HEK293 (cell line): ENCODE measurements around the gene S1PR3.

Experiments used
- CTCF ChIA-PET: fragments of 350-600 bp; formaldehyde crosslinking; extraction: SDS; loops from one replicate; lab custom pipeline; 2021; ENCODE audit warnings: antibody characterized with exemption; lab: Yijun Ruan, JAX
- POLR2A ChIA-PET: fragments of 300-600 bp; formaldehyde crosslinking; extraction: SDS; loops from one replicate; lab custom pipeline; 2020; ENCODE audit warnings: antibody characterized with exemption, inconsistent platforms; lab: Yijun Ruan, JAX
- H3K27ac ChIP-seq: fragments of 200-500 bp; sonication (Bioruptor generic); 2 replicates; pipeline ENCODE4 v1.5.1; 2014; ENCODE audit warnings: low read depth, low read length, control low read depth, inconsistent platforms; ENCODE audit errors: extremely low read depth
- H3K36me3 ChIP-seq, 2 experiments: fragments of 200-500 bp in 1 of 2; sonication (Bioruptor generic) in 1 of 2; 1 replicate in 1 of 2; 2 replicates in 1 of 2; pipeline ENCODE4 v1.5.1; 2014 to 2017; ENCODE audit warnings: inconsistent platforms in 2 of 2, low read length in 2 of 2; ENCODE audit not compliant: control insufficient read depth in 2 of 2, insufficient read depth in 1 of 2
- H3K4me1 ChIP-seq: fragments of 200-500 bp; sonication (Bioruptor generic); 2 replicates; pipeline ENCODE4 v1.5.1; 2014; ENCODE audit warnings: mild to moderate bottlenecking, low read length, inconsistent platforms; ENCODE audit not compliant: control insufficient read depth, insufficient read depth
- H3K4me3 ChIP-seq: 2 replicates; pipeline ENCODE4 v1.5.1; 2011; ENCODE audit warnings: low read depth, mild to moderate bottlenecking, control low read depth, low read length, moderate library complexity
- H3K9me3 ChIP-seq: fragments of 200-500 bp; sonication (Bioruptor generic); 2 replicates; pipeline ENCODE4 v1.5.1; 2014; ENCODE audit warnings: low read depth, low read length, inconsistent platforms; ENCODE audit not compliant: control insufficient read depth, insufficient read depth
- KLF10 ChIP-seq: fragments of 450-650 bp; IDR thresholded peaks from 2 replicates; pipeline ENCODE4 v1.5.1; 2018; ENCODE audit warnings: missing biosample characterization, mild to moderate bottlenecking, missing genetic modification characterization
- REPIN1 ChIP-seq: fragments of 450-650 bp; formaldehyde crosslinking; IDR thresholded peaks from 2 replicates; pipeline ENCODE4 v1.5.1; 2017; ENCODE audit warnings: missing biosample characterization, missing genetic modification characterization, low read depth
- ZBTB8A ChIP-seq: fragments of 450-650 bp; formaldehyde crosslinking; IDR thresholded peaks from 2 replicates; pipeline ENCODE4 v1.5.1; 2016; ENCODE audit warnings: missing biosample characterization, missing genetic modification characterization
- ZFP37 ChIP-seq: fragments of 450-650 bp; formaldehyde crosslinking; IDR thresholded peaks from 2 replicates; pipeline ENCODE4 v1.5.1; 2016; ENCODE audit warnings: missing biosample characterization, missing genetic modification characterization
- ZNF132 ChIP-seq: fragments of 450-650 bp; formaldehyde crosslinking; IDR thresholded peaks from 2 replicates; pipeline ENCODE4 v1.5.1; 2017; ENCODE audit warnings: missing biosample characterization, missing genetic modification characterization, borderline replicate concordance
- ZNF274 ChIP-seq, 2 experiments: fragments of 200-500 bp in 1 of 2; fragments of 450-650 bp in 1 of 2; sonication (Bioruptor generic) in 1 of 2; formaldehyde crosslinking in 1 of 2; IDR thresholded peaks; 2 replicates each; pipeline versions ENCODE4 v1.5.1 to v1.6.1; 2014 to 2016; ENCODE audit warnings: borderline replicate concordance in 1 of 2, inconsistent platforms in 1 of 2, low read length in 1 of 2, missing biosample characterization in 1 of 2, missing genetic modification characterization in 1 of 2
- ZNF404 ChIP-seq: fragments of 450-650 bp; formaldehyde crosslinking; IDR thresholded peaks from 2 replicates; pipeline ENCODE4 v1.5.1; 2017; ENCODE audit warnings: missing biosample characterization, missing genetic modification characterization
- ZNF416 ChIP-seq: fragments of 450-650 bp; formaldehyde crosslinking; IDR thresholded peaks from 2 replicates; pipeline ENCODE4 v1.5.1; 2016; ENCODE audit warnings: missing biosample characterization, missing genetic modification characterization
- ZNF548 ChIP-seq: fragments of 450-650 bp; formaldehyde crosslinking; IDR thresholded peaks from 2 replicates; pipeline ENCODE4 v1.5.1; 2016; ENCODE audit warnings: missing biosample characterization, missing genetic modification characterization
- ZNF629 ChIP-seq: fragments of 450-650 bp; formaldehyde crosslinking; IDR thresholded peaks from 2 replicates; pipeline ENCODE4 v1.5.1; 2017; ENCODE audit warnings: missing biosample characterization, missing genetic modification characterization
- ZNF776 ChIP-seq: fragments of 450-650 bp; formaldehyde crosslinking; IDR thresholded peaks from 2 replicates; pipeline ENCODE4 v1.5.0; 2017; ENCODE audit warnings: missing biosample characterization, missing genetic modification characterization, borderline replicate concordance
- ZNF791 ChIP-seq: fragments of 450-650 bp; formaldehyde crosslinking; IDR thresholded peaks from 2 replicates; pipeline ENCODE4 v1.5.1; 2016; ENCODE audit warnings: missing biosample characterization, missing genetic modification characterization
- ZSCAN23 ChIP-seq: fragments of 450-650 bp; formaldehyde crosslinking; IDR thresholded peaks from 2 replicates; pipeline ENCODE4 v1.5.1; 2016; ENCODE audit warnings: missing biosample characterization, missing genetic modification characterization
- TF ChIP-seq, protein P1 (sequence below): fragments of 450-650 bp; formaldehyde crosslinking; IDR thresholded peaks from 2 replicates; pipeline ENCODE4 v1.5.1; 2016; ENCODE audit warnings: missing biosample characterization, missing genetic modification characterization
- TF ChIP-seq, protein P2 (sequence below): fragments of 450-650 bp; formaldehyde crosslinking; IDR thresholded peaks from 2 replicates; pipeline ENCODE4 v1.5.1; 2016; ENCODE audit warnings: missing biosample characterization, missing genetic modification characterization
- TF ChIP-seq, protein P3 (sequence below): fragments of 450-650 bp; formaldehyde crosslinking; IDR thresholded peaks from 2 replicates; pipeline ENCODE4 v1.5.1; 2016; ENCODE audit warnings: missing biosample characterization, missing genetic modification characterization
- TF ChIP-seq, protein P4 (sequence below): fragments of 450-650 bp; formaldehyde crosslinking; conservative IDR thresholded peaks from 2 replicates; pipeline ENCODE4 v1.5.1; 2016; ENCODE audit warnings: low read depth, missing biosample characterization, missing genetic modification characterization

Gene S1PR3

DNA sequence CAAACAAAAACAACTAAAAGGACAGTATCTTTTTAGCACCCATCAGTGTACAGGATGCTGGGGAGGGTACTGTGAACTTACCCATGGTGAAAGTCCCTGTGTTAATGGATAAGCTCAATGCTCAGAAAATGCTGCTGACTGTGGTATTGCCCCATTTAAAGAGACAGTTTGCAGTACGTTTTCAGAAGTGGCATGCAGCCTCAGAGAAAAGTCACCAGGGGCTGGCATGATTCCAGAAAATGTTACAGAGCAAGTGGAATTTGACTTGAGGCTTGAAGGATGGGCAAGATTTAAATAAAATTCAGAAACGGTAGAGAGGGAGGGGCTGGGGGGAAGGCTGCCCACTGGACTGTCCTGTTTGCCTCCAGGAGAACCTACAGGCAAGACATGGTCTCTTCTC is 7.2 kb downstream of the S1PR3 start:
- ChIA-PET POLR2A (no interaction called here), CTCF (interaction anchor here (0.6 to 1.5 kb wide), 2 partner anchors 112 to 338 kb away, joined by 3 to 4 read pairs; no protein-coding TSS in a partner anchor)
- Histone ChIP-seq H3K27ac (no peak overlapping the region), H3K36me3 (peaks cover 0 to 34% of the 10 kb centered on the region in 2 experiments; a peak in 1 of 3 replicates), H3K4me3 (no peak overlapping the region), H3K9me3 (no peaks in the 10 kb centered on the region), H3K4me1 (no peaks in the 10 kb centered on the region)
- TF ChIP-seq, protein P1, sequence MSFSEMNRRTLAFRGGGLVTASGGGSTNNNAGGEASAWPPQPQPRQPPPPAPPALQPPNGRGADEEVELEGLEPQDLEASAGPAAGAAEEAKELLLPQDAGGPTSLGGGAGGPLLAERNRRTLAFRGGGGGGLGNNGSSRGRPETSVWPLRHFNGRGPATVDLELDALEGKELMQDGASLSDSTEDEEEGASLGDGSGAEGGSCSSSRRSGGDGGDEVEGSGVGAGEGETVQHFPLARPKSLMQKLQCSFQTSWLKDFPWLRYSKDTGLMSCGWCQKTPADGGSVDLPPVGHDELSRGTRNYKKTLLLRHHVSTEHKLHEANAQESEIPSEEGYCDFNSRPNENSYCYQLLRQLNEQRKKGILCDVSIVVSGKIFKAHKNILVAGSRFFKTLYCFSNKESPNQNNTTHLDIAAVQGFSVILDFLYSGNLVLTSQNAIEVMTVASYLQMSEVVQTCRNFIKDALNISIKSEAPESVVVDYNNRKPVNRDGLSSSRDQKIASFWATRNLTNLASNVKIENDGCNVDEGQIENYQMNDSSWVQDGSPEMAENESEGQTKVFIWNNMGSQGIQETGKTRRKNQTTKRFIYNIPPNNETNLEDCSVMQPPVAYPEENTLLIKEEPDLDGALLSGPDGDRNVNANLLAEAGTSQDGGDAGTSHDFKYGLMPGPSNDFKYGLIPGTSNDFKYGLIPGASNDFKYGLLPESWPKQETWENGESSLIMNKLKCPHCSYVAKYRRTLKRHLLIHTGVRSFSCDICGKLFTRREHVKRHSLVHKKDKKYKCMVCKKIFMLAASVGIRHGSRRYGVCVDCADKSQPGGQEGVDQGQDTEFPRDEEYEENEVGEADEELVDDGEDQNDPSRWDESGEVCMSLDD (tag by site-specific recombination), result no peak
- TF ChIP-seq, protein P2, sequence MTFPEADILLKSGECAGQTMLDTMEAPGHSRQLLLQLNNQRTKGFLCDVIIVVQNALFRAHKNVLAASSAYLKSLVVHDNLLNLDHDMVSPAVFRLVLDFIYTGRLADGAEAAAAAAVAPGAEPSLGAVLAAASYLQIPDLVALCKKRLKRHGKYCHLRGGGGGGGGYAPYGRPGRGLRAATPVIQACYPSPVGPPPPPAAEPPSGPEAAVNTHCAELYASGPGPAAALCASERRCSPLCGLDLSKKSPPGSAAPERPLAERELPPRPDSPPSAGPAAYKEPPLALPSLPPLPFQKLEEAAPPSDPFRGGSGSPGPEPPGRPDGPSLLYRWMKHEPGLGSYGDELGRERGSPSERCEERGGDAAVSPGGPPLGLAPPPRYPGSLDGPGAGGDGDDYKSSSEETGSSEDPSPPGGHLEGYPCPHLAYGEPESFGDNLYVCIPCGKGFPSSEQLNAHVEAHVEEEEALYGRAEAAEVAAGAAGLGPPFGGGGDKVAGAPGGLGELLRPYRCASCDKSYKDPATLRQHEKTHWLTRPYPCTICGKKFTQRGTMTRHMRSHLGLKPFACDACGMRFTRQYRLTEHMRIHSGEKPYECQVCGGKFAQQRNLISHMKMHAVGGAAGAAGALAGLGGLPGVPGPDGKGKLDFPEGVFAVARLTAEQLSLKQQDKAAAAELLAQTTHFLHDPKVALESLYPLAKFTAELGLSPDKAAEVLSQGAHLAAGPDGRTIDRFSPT, result no peak
- TF ChIP-seq, protein P3, sequence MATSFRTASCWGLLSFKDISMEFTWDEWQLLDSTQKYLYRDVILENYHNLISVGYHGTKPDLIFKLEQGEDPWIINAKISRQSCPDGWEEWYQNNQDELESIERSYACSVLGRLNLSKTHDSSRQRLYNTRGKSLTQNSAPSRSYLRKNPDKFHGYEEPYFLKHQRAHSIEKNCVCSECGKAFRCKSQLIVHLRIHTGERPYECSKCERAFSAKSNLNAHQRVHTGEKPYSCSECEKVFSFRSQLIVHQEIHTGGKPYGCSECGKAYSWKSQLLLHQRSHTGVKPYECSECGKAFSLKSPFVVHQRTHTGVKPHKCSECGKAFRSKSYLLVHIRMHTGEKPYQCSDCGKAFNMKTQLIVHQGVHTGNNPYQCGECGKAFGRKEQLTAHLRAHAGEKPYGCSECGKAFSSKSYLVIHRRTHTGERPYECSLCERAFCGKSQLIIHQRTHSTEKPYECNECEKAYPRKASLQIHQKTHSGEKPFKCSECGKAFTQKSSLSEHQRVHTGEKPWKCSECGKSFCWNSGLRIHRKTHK (tag by site-specific recombination), result no peak
- TF ChIP-seq REPIN1, result no peak
- TF ChIP-seq KLF10 (tag by site-specific recombination), result no peak
- TF ChIP-seq ZNF791, result no peak
- no peak for TF ChIP-seq ZNF132
- no peak for TF ChIP-seq ZBTB8A
- no peak for TF ChIP-seq ZSCAN23 (tag by site-specific recombination)
- no peak for TF ChIP-seq ZNF404 (tag by site-specific recombination)
- no peak for TF ChIP-seq ZNF548 (tag by site-specific recombination)
- TF ChIP-seq, protein P4, sequence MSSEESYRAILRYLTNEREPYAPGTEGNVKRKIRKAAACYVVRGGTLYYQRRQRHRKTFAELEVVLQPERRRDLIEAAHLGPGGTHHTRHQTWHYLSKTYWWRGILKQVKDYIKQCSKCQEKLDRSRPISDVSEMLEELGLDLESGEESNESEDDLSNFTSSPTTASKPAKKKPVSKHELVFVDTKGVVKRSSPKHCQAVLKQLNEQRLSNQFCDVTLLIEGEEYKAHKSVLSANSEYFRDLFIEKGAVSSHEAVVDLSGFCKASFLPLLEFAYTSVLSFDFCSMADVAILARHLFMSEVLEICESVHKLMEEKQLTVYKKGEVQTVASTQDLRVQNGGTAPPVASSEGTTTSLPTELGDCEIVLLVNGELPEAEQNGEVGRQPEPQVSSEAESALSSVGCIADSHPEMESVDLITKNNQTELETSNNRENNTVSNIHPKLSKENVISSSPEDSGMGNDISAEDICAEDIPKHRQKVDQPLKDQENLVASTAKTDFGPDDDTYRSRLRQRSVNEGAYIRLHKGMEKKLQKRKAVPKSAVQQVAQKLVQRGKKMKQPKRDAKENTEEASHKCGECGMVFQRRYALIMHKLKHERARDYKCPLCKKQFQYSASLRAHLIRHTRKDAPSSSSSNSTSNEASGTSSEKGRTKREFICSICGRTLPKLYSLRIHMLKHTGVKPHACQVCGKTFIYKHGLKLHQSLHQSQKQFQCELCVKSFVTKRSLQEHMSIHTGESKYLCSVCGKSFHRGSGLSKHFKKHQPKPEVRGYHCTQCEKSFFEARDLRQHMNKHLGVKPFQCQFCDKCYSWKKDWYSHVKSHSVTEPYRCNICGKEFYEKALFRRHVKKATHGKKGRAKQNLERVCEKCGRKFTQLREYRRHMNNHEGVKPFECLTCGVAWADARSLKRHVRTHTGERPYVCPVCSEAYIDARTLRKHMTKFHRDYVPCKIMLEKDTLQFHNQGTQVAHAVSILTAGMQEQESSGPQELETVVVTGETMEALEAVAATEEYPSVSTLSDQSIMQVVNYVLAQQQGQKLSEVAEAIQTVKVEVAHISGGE (tag by site-specific recombination), result no peak
- no peak for TF ChIP-seq ZFP37 (tag by site-specific recombination)
- TF ChIP-seq ZNF416 (tag by site-specific recombination), result no peak
- TF ChIP-seq ZNF274 (IDR thresholded peaks at IDR 0.05; ENCODE audit: low read length), result no peak
- TF ChIP-seq ZNF274 (tag by site-specific recombination; IDR thresholded peaks at IDR 0.05; ENCODE audit: borderline replicate concordance), result no peak
- TF ChIP-seq ZNF776 (tag by site-specific recombination), result no peak
- TF ChIP-seq ZNF629 (tag by site-specific recombination), result no peak
